GM21529 (cell line): ENCODE measurements around the gene ALDH8A1.

Experiments
- ATAC-seq: cut with Tn5 transposase; IDR thresholded peaks from one replicate; pipeline ENCODE4 v1.9.1; 2021; ENCODE audit not compliant: unreplicated experiment

The ALDH8A1 gene

GRCh38 chr6:134951494-134952263 is 1.8 kb upstream of the ALDH8A1 start:
- ATAC-seq, result no peak

GRCh38 chr6:134950482-134950881 is 581 bp upstream of the ALDH8A1 start:
- ATAC-seq, result no peak

GRCh38 chr6:134948691-134949090 is 1.2 kb downstream of the ALDH8A1 start:
- no peak for ATAC-seq

GRCh38 chr6:134948142-134948541 is 1.8 kb downstream of the ALDH8A1 start:
- ATAC-seq, result no peak

GRCh38 chr6:134945045-134945444 is 4.9 kb downstream of the ALDH8A1 start:
- no peak for ATAC-seq

GRCh38 chr6:134943522-134944111 is 6.3 kb downstream of the ALDH8A1 start:
- ATAC-seq, result no peak

- ATAC-seq, result peak; percentile 73
Measured at GRCh38 chr6:134938896-134939295, 11.0 kb downstream of the ALDH8A1 start.

- ATAC-seq, result no peak
Measured at GRCh38 chr6:134937426-134937825, 12.5 kb downstream of the ALDH8A1 start.

GRCh38 chr6:134936931-134937330 is 13.0 kb downstream of the ALDH8A1 start:
- ATAC-seq, result no peak

GRCh38 chr6:134936476-134936875 is 13.4 kb downstream of the ALDH8A1 start:
- ATAC-seq, result no peak

GRCh38 chr6:134934793-134935485 is 15.0 kb downstream of the ALDH8A1 start:
- no peak for ATAC-seq

GRCh38 chr6:134932535-134933470 is 17.1 kb downstream of the ALDH8A1 start:
- no peak for ATAC-seq

GRCh38 chr6:134932098-134932497 is 17.8 kb downstream of the ALDH8A1 start:
- no peak for ATAC-seq

- ATAC-seq, result no peak
Measured at GRCh38 chr6:134930463-134930862, 19.4 kb downstream of the ALDH8A1 start.

- no peak for ATAC-seq
Measured at GRCh38 chr6:134928151-134928900, 21.6 kb downstream of the ALDH8A1 start.

GRCh38 chr6:134925800-134926199 is 24.1 kb downstream of the ALDH8A1 start:
- ATAC-seq, result no peak

GRCh38 chr6:134921721-134922261 is 28.1 kb downstream of the ALDH8A1 start:
- ATAC-seq, result no peak

GRCh38 chr6:134921276-134921675 is 28.6 kb downstream of the ALDH8A1 start:
- ATAC-seq, result no peak

GRCh38 chr6:134920422-134920821 is 29.5 kb downstream of the ALDH8A1 start:
- ATAC-seq, result no peak

- ATAC-seq, result no peak
Measured at GRCh38 chr6:134918418-134918961, 31.4 kb downstream of the ALDH8A1 start.
